Transverse colon (tissue), 4 donors: ENCODE data around the gene UBE2Q1. TPM values are rescaled to one million over a fixed set of nuclear protein-coding genes. Genes with fewer than 3 reads are reported as not detected.
A peak's percentile ranks its signal among the peaks of the same experiment; 100 is the strongest.

Experiments
- DNase-seq: peaks from one replicate; pipeline ENCODE4 v3.0.0-alpha.2; 2019
- H3K27ac ChIP-seq, 4 donors: fragments of 200-600 bp; sonication (generic); 2 replicates each; pipeline ENCODE4 v1.5.1; 2016 to 2018; ENCODE audit warnings: inconsistent platforms in 4 of 4
- H3K27me3 ChIP-seq: fragments of 200-600 bp; sonication (generic); 2 replicates; pipeline ENCODE4 v1.5.1; 2017; ENCODE audit warnings: inconsistent platforms
- H3K36me3 ChIP-seq, 4 donors: fragments of 200-600 bp; sonication (generic); 2 replicates each; pipeline ENCODE4 v1.5.1; 2017 to 2019; ENCODE audit warnings: inconsistent platforms in 4 of 4
- H3K4me1 ChIP-seq, 4 donors: fragments of 200-600 bp; sonication (generic); 2 replicates each; pipeline ENCODE4 v1.5.1; 2017 to 2020; ENCODE audit warnings: inconsistent platforms in 4 of 4
- H3K4me3 ChIP-seq, 4 donors: fragments of 200-600 bp; sonication (generic); 1 replicate in 1 of 4; 2 replicates in 3 of 4; pipeline versions ENCODE4 v1.5.1 to v1.6.1; 2017 to 2019; ENCODE audit warnings: inconsistent platforms in 4 of 4
- H3K9me3 ChIP-seq, 2 donors: fragments of 200-600 bp; sonication (generic); 2 replicates each; pipeline ENCODE4 v1.5.1; 2017 to 2019; ENCODE audit warnings: inconsistent platforms in 2 of 2
- EP300 ChIP-seq: sonication (generic); formaldehyde crosslinking; IDR thresholded peaks from one replicate; pipeline ENCODE4 v1.6.1; 2017; ENCODE audit warnings: antibody characterized with exemption, low read depth
- POLR2A ChIP-seq: fragments of 450-650 bp; IDR thresholded peaks from one replicate; pipeline ENCODE4 v1.6.1; 2016; ENCODE audit warnings: antibody characterized with exemption, mild to moderate bottlenecking, moderate library complexity
- POLR2AphosphoS5 ChIP-seq, 3 donors: sonication (generic); formaldehyde crosslinking; IDR thresholded peaks; one replicate each; pipeline ENCODE4 v1.6.1; 2016; ENCODE audit warnings: antibody characterized with exemption in 3 of 3
- WGBS, 2 donors: methylation state at CpG; one replicate each; pipeline ENCODE4 v1.1.5; 2018; ENCODE audit warnings: low coverage in 1 of 2; 5-methylcytosine and 5-hydroxymethylcytosine counted together
- in situ Hi-C, 4 donors: fragments of 200-750 bp; cut with MboI; loops; one replicate each; pipeline versions ENCODE4 v1.15.0 to v1.15.1; 2017; ENCODE audit warnings: low sequenced_read_pairs in 3 of 4, low pct_ligation_motif_present in 1 of 4, low pct_unique_long_range_greater_than_20kb in 1 of 4
- intact Hi-C: fragments of 100-400 bp; cut with DNase I; formaldehyde crosslinking; loops from one replicate; pipeline ENCODE4 v1.15.1; 2023; ENCODE audit warnings: low total_unique reads
- total RNA-seq, 4 donors: library from RNA; depleted of rRNA; stranded (reverse); fragments of >200 nt; gene quantifications; one replicate each; pipeline ENCODE4 v1.1.0, GENCODE V29; 2016
- TF ChIP-seq, protein P1 (sequence below), 5 experiments: fragments of 200-600 bp in 3 of 5; fragments of 450-650 bp in 2 of 5; sonication (generic) in 3 of 5; IDR thresholded peaks; 1 replicate in 2 of 5; 2 replicates in 3 of 5; pipeline ENCODE4 v1.5.1; 2016 to 2017; ENCODE audit warnings: antibody characterized with exemption in 5 of 5, inconsistent platforms in 3 of 5, mild to moderate bottlenecking in 2 of 5, moderate library complexity in 1 of 5

UBE2Q1 gene
- total RNA-seq, 4 donors from 2014 or later, result 10.1 to 33.9 (median 26.6) TPM

DNA sequence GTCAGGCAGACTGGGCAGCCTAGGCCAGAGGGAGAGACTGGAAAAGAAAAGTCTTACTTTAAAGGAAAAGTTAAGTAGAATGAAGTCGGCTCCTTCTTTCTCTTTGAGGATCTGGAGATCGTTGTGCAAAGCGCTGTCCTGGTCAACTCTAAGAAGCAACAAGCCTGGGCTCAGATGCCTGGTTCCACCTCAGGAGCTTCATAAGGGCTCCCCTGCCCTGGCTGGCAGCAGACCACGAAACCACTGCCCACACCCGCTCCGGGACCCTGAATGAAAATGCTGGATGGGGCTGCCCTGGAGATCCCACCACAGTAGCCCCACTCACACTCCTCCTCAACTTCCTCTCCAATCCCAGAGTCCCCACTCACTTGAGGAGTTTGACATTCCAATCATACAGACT, 6.4 kb downstream of the UBE2Q1 start:
- 78 to 92% methylated on average over 6 of the region's 6 CpGs for WGBS, 2 donors
- H3K36me3 ChIP-seq, result peaks cover 0 to 60% (median 28%) of the 10 kb centered on the region in 4 donors
- DNase-seq, result no peak
- H3K27ac ChIP-seq, result no peak overlapping the region
- no peaks in the 10 kb centered on the region for H3K27me3 ChIP-seq
- intact Hi-C loops (loop anchor here (10.0 kb wide), 1 partner anchor 513 kb away; the partner anchor contains the start of gene EFNA4), in situ Hi-C loops (loop anchor here in 1 of 4 donors (25.0 kb wide), 1 partner anchor 335 kb away; no protein-coding TSS in a partner anchor)
- no peak for TF ChIP-seq POLR2AphosphoS5 (IDR thresholded peaks at IDR 0.05)
- no peak for TF ChIP-seq POLR2A
- TF ChIP-seq, protein P1, sequence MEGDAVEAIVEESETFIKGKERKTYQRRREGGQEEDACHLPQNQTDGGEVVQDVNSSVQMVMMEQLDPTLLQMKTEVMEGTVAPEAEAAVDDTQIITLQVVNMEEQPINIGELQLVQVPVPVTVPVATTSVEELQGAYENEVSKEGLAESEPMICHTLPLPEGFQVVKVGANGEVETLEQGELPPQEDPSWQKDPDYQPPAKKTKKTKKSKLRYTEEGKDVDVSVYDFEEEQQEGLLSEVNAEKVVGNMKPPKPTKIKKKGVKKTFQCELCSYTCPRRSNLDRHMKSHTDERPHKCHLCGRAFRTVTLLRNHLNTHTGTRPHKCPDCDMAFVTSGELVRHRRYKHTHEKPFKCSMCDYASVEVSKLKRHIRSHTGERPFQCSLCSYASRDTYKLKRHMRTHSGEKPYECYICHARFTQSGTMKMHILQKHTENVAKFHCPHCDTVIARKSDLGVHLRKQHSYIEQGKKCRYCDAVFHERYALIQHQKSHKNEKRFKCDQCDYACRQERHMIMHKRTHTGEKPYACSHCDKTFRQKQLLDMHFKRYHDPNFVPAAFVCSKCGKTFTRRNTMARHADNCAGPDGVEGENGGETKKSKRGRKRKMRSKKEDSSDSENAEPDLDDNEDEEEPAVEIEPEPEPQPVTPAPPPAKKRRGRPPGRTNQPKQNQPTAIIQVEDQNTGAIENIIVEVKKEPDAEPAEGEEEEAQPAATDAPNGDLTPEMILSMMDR (IDR thresholded peaks at IDR 0.05), result no peak
- no peak for TF ChIP-seq EP300
- no peak overlapping the region for H3K4me3 ChIP-seq
- H3K9me3 ChIP-seq, result no peaks in the 10 kb centered on the region
- peaks cover 6 to 44% (median 15%) of the 10 kb centered on the region in 4 donors for H3K4me1 ChIP-seq

DNA sequence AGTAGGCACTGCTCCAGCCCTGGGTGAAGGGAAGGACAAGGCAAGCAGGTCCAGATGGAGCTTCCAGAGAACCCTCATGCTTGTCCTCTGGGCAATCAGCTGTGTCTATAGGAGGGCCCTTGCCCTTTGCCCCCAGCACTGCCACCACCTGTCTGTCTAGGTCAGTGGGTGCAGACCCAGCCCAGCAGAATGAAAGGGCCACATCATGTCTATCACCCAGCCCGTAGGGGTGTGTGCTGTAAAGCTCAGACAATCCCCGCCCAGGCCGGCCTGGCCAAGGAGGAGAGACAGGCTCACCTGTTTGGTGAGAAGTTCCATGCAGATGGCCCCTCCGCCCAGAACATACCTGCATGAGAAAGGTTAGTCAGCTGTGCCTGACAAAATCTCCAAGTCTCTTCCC, 7.0 kb downstream of the UBE2Q1 start:
- peak; percentile 40 for DNase-seq
- in situ Hi-C loops (loop anchor here in 1 of 4 donors (25.0 kb wide), 1 partner anchor 336 kb away; no protein-coding TSS in a partner anchor), intact Hi-C loops (loop anchor here (10.0 kb wide), 1 partner anchor 513 kb away; the partner anchor contains the start of gene EFNA4)
- no peak overlapping the region for H3K4me3 ChIP-seq
- TF ChIP-seq POLR2A, result no peak
- TF ChIP-seq, protein P1 (IDR thresholded peaks at IDR 0.05), result no peak
- no peak for TF ChIP-seq POLR2AphosphoS5 (IDR thresholded peaks at IDR 0.05)
- no peak for TF ChIP-seq EP300
- H3K36me3 ChIP-seq, result peaks cover 0 to 60% (median 28%) of the 10 kb centered on the region in 4 donors
- H3K27me3 ChIP-seq, result no peaks in the 10 kb centered on the region
- no peaks in the 10 kb centered on the region for H3K9me3 ChIP-seq
- WGBS, 2 donors, result 82% methylated on average over 4 of the region's 4 CpGs; no CpG with 5 or more reads in 1 of the 2 donors
- no peak overlapping the region for H3K27ac ChIP-seq
- H3K4me1 ChIP-seq, result peaks cover under 1 to 42% (median 9%) of the 10 kb centered on the region in 4 donors

DNA sequence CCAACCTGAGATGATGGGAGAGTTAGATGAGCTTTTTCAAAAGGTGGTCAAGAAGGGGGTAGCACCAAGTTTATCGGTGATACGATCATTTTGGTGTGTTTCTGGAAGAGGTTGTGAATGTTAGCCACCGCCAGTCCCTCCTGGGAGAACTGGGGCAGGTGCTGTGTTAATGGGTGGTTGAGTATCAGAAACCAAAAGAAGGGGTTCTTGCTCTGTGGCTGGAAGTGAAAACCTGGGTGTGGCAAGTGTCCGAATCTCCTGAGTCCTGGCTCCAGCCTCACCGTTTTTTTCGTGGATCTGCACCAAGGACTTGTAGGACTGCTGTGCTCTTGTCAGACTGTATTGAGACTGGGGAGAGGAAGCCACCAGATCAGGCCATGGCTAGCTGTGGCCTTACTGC, 7.8 kb downstream of the UBE2Q1 start:
- no peaks in the 10 kb centered on the region for H3K9me3 ChIP-seq
- no peak overlapping the region for H3K27ac ChIP-seq
- H3K4me1 ChIP-seq, result peaks cover 0 to 35% (median 4%) of the 10 kb centered on the region in 4 donors
- intact Hi-C loops, result loop anchor here (10.0 kb wide), 1 partner anchor 514 kb away; the partner anchor contains the start of gene EFNA4
- H3K4me3 ChIP-seq, result no peak overlapping the region
- 56% methylated on average over 6 of the region's 6 CpGs; no CpG with 5 or more reads in 1 of the 2 donors for WGBS, 2 donors
- TF ChIP-seq POLR2A (no peak), POLR2AphosphoS5 (IDR thresholded peaks at IDR 0.05) (no peak), EP300 (no peak)
- TF ChIP-seq, protein P1 (IDR thresholded peaks at IDR 0.05), result no peak
- no peak for DNase-seq
- no peaks in the 10 kb centered on the region for H3K27me3 ChIP-seq
- peaks cover 0 to 59% (median 28%) of the 10 kb centered on the region in 4 donors for H3K36me3 ChIP-seq
- in situ Hi-C loops, result loop anchor here in 1 of 4 donors (25.0 kb wide), 1 partner anchor 337 kb away; no protein-coding TSS in a partner anchor

DNA sequence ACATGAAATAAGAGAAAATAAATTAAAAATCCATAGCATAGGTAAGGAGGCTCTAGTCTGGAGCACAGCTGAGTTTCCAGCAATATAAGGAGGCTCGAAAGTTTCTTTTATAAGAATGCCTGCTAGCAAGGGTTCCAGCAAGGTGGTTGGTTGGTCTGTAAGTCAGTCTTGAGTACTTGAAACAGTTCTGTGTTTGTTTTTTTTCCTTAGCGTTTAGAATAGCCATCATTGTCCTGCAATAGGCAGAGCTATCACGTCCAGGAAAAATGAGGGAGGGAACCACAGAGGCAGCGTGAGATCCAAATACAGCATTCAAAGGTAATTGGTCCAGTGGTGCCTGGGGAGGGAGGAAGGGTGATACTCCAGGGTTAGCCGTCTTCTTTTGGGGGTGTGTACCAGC, 8.4 kb downstream of the UBE2Q1 start:
- Histone ChIP-seq H3K27ac (no peak overlapping the region), H3K9me3 (no peaks in the 10 kb centered on the region), H3K36me3 (peaks cover 0 to 53% (median 26%) of the 10 kb centered on the region in 4 donors), H3K27me3 (no peaks in the 10 kb centered on the region), H3K4me3 (no peak overlapping the region), H3K4me1 (peaks cover 0 to 35% (median 4%) of the 10 kb centered on the region in 4 donors)
- DNase-seq, result no peak
- intact Hi-C loops (loop anchor here (10.0 kb wide), 1 partner anchor 515 kb away; the partner anchor contains the start of gene EFNA4), in situ Hi-C loops (loop anchor here in 1 of 4 donors (25.0 kb wide), 1 partner anchor 337 kb away; no protein-coding TSS in a partner anchor)
- whole genome bisulfite sequencing, 2 donors, result 58 to 59% methylated on average over 5 of the region's 5 CpGs
- TF ChIP-seq POLR2AphosphoS5 (IDR thresholded peaks at IDR 0.05), result no peak
- TF ChIP-seq EP300, result no peak
- no peak for TF ChIP-seq POLR2A
- TF ChIP-seq, protein P1 (IDR thresholded peaks at IDR 0.05), result no peak
